PC-3 (cell line): Measurements from ENCODE around the gene HACD1. TPM values are rescaled to one million over a fixed set of nuclear protein-coding genes. Genes with fewer than 3 reads are reported as not detected.

Source experiments
- ATAC-seq: fragments of 200-7000 bp; cut with Tn5 transposase; 2 replicates; pipeline ENCODE4 v1.9.1; 2020; ENCODE audit warnings: mild to moderate bottlenecking, moderate library complexity
- BruUV-seq: library from RNA; stranded (reverse); fragments of 400-500 nt; replicated peaks from 2 replicates; lab custom pipeline; 2021; lab: Mats Ljungman, UMichigan
- CTCF ChIA-PET: fragments of 300-600 bp; sonication (Branson Sonifier 250); formaldehyde crosslinking; loops from one replicate; lab custom pipeline; 2022; ENCODE audit warnings: antibody characterized with exemption; lab: Charles Lee
- POLR2A ChIA-PET: fragments of 300-600 bp; sonication (Branson Sonifier 250); formaldehyde crosslinking; loops from one replicate; lab custom pipeline; 2022; ENCODE audit warnings: antibody characterized with exemption; ENCODE audit not compliant: unreplicated experiment; lab: Charles Lee
- DNase-seq: peaks from one replicate; pipeline ENCODE4 v3.0.0-alpha.2; 2015
- H2AFZ ChIP-seq: fragments of 300-600 bp; sonication (generic); 2 replicates; pipeline ENCODE4 v1.6.0; 2016; ENCODE audit warnings: antibody characterized with exemption, low read length
- H3F3A ChIP-seq: fragments of 300-600 bp; sonication (generic); one replicate; pipeline ENCODE4 v1.6.0; 2017; ENCODE audit warnings: antibody characterized with exemption, low read length, control low read depth, mild to moderate bottlenecking; ENCODE audit not compliant: unreplicated experiment
- H3K27ac ChIP-seq: fragments of 300-600 bp; sonication (generic); 2 replicates; pipeline ENCODE4 v1.5.1; 2016; ENCODE audit warnings: mild to moderate bottlenecking, low read length
- H3K27me3 ChIP-seq: fragments of 300-600 bp; sonication (generic); 2 replicates; pipeline ENCODE4 v1.6.1; 2016; ENCODE audit warnings: low read length, mixed read lengths
- H3K36me3 ChIP-seq: fragments of 300-600 bp; sonication (generic); 2 replicates; pipeline ENCODE4 v1.6.1; 2016; ENCODE audit warnings: low read depth, mixed run types, low read length, mixed read lengths
- H3K4me1 ChIP-seq: fragments of 300-600 bp; sonication (generic); 2 replicates; pipeline ENCODE4 v1.5.1; 2016; ENCODE audit warnings: low read length; ENCODE audit not compliant: insufficient read depth
- H3K4me2 ChIP-seq: fragments of 300-600 bp; sonication (generic); 2 replicates; pipeline ENCODE4 v1.6.0; 2016; ENCODE audit warnings: low read length
- H3K4me3 ChIP-seq: fragments of 300-600 bp; sonication (generic); 2 replicates; pipeline ENCODE4 v1.5.1; 2016; ENCODE audit warnings: mild to moderate bottlenecking, low read length, mixed read lengths
- H3K79me2 ChIP-seq: fragments of 300-600 bp; sonication (generic); 2 replicates; pipeline ENCODE4 v1.6.1; 2017; ENCODE audit warnings: low read length, mixed read lengths
- H3K9ac ChIP-seq: fragments of 300-600 bp; sonication (generic); 2 replicates; pipeline ENCODE4 v1.6.0; 2016; ENCODE audit warnings: mild to moderate bottlenecking, low read length
- H3K9me2 ChIP-seq: fragments of 300-600 bp; sonication (generic); replicated peaks from 2 replicates; pipeline ENCODE4 v1.6.1; 2016; ENCODE audit warnings: mixed run types, low read length, mixed read lengths
- H3K9me3 ChIP-seq: fragments of 300-600 bp; sonication (generic); 2 replicates; pipeline ENCODE4 v1.6.1; 2016; ENCODE audit warnings: low read length, mixed read lengths
- H4K20me1 ChIP-seq: fragments of 300-600 bp; sonication (generic); 2 replicates; pipeline ENCODE4 v1.6.1; 2016; ENCODE audit warnings: low read length, mixed read lengths
- CTCF ChIP-seq: fragments of 300-600 bp; sonication (generic); conservative IDR thresholded peaks from 2 replicates; pipeline ENCODE4 v1.5.1; 2017; ENCODE audit warnings: antibody characterized with exemption, low read depth, mild to moderate bottlenecking, low read length
- EZH2 ChIP-seq: fragments of 300-600 bp; sonication (generic); IDR thresholded peaks from one replicate; pipeline ENCODE4 v1.6.1; 2017; ENCODE audit warnings: antibody characterized with exemption, mild to moderate bottlenecking, low read length; ENCODE audit not compliant: unreplicated experiment
- EZH2phosphoT487 ChIP-seq: fragments of 300-600 bp; sonication (generic); IDR thresholded peaks from 2 replicates; pipeline ENCODE4 v1.6.1; 2018; ENCODE audit warnings: mild to moderate bottlenecking, antibody characterized with exemption, low read length, borderline replicate concordance
- intact Hi-C: fragments of 100-400 bp; cut with micrococcal nuclease; formaldehyde crosslinking; loops from 2 replicates; pipeline ENCODE4 v1.9.0; 2023
- total RNA-seq: library from RNA; depleted of rRNA; stranded (reverse); fragments of >200 nt; gene quantifications from 2 replicates; pipeline ENCODE4 v1.2.3, GENCODE V29; 2014

Gene HACD1
- total RNA-seq, 1 experiment from 2014 or later, result 15.3 TPM

GRCh38 chr10:17616403-17617030 is 657 bp downstream of the HACD1 start:
- Histone ChIP-seq H3K9me2 (no peaks in the 10 kb centered on the region), H4K20me1 (no peaks in the 10 kb centered on the region), H3K79me2 (no peaks in the 10 kb centered on the region), H3K4me1 (no peaks in the 10 kb centered on the region), H3K27me3 (no peaks in the 10 kb centered on the region), H3K4me2 (peak overlapping the region; percentile 88), H3K9me3 (no peaks in the 10 kb centered on the region), H3K9ac (peak overlapping the region; percentile 31; the same call in 1 of the 2 replicates), H3K4me3 (peak overlapping the region; percentile 75), H3K36me3 (no peaks in the 10 kb centered on the region), H3F3A (no peaks in the 10 kb centered on the region), H2AFZ (peak overlapping the region; percentile 70), H3K27ac (no peak overlapping the region)
- peak; percentile 76 for ATAC-seq
- intact Hi-C loops, result loop anchor here (2.0 kb wide), 1 partner anchor 28 kb away; the partner anchor contains the start of gene STAM
- peak; percentile 39 for DNase-seq
- ChIA-PET POLR2A (interaction anchor here (0.5 to 0.8 kb wide), 5 partner anchors 28 to 175 kb away, joined by 3 to 14 read pairs (median 4); partner anchors contain the start of gene STAM), CTCF (interaction anchor here (0.8 to 1.1 kb wide), 2 partner anchors 38 to 257 kb away, joined by 4 to 5 read pairs; no protein-coding TSS in a partner anchor)
- TF ChIP-seq EZH2 (no peak), EZH2phosphoT487 (no peak), CTCF (no peak)
- no TSS peak for BruUV-seq

GRCh38 chr10:17609523-17610079 is 7.6 kb downstream of the HACD1 start:
- H3K79me2 ChIP-seq, result no peaks in the 10 kb centered on the region
- no peak overlapping the region for H2AFZ ChIP-seq
- CTCF ChIA-PET, result interaction anchor here (0.6 kb wide), 1 partner anchor 124 kb away, joined by 3 read pairs; no protein-coding TSS in a partner anchor
- no peaks in the 10 kb centered on the region for H3F3A ChIP-seq
- POLR2A ChIA-PET, result no interaction called here
- no peaks in the 10 kb centered on the region for H3K9me2 ChIP-seq
- H3K9ac ChIP-seq, result no peak overlapping the region
- no peak for DNase-seq
- no peaks in the 10 kb centered on the region for H3K27me3 ChIP-seq
- no peak overlapping the region for H3K4me3 ChIP-seq
- ATAC-seq, result no peak
- H3K27ac ChIP-seq, result no peak overlapping the region
- TF ChIP-seq CTCF, result no peak
- TF ChIP-seq EZH2, result no peak
- no peak for TF ChIP-seq EZH2phosphoT487
- no peak overlapping the region for H3K4me2 ChIP-seq
- intact Hi-C loops, result loop anchor here (5.0 kb wide), 1 partner anchor 228 kb away; no protein-coding TSS in a partner anchor
- no peaks in the 10 kb centered on the region for H3K9me3 ChIP-seq
- no peaks in the 10 kb centered on the region for H3K4me1 ChIP-seq
- no peaks in the 10 kb centered on the region for H4K20me1 ChIP-seq
- BruUV-seq, result no TSS peak
- no peaks in the 10 kb centered on the region for H3K36me3 ChIP-seq
